ENCODE results near the gene COL27A1. TPM values are rescaled to one million over a fixed set of nuclear protein-coding genes. Genes with fewer than 3 reads are reported as not detected.

Gene COL27A1
- total RNA-seq, 6 experiments from 2014 or later, result 22.2 to 24.1 (median 23.4) TPM

GRCh38 chr9:114202396-114202795, 47.1 kb downstream of the COL27A1 start:
- H3K27ac Mint-ChIP-seq, result peak overlapping the region; percentile 61
- peaks cover 24% of the 10 kb centered on the region for H3K36me3 Mint-ChIP-seq (ENCODE audit: low read depth)
- H3K4me3 Mint-ChIP-seq, result no peak overlapping the region
- peaks cover 40% of the 10 kb centered on the region for H3K4me1 Mint-ChIP-seq (ENCODE audit: low read depth)
- H3K27me3 Mint-ChIP-seq (ENCODE audit: insufficient read depth), result peaks cover 5% of the 10 kb centered on the region
- no peak for TF ChIP-seq CTCF (IDR thresholded peaks at IDR 0.05)
- no peak for DNase-seq
- no peaks in the 10 kb centered on the region for H3K9me3 Mint-ChIP-seq

GRCh38 chr9:114202849-114203248, 47.5 kb downstream of the COL27A1 start:
- no peaks in the 10 kb centered on the region for H3K9me3 Mint-ChIP-seq
- peak overlapping the region; percentile 61 for H3K27ac Mint-ChIP-seq
- TF ChIP-seq CTCF (IDR thresholded peaks at IDR 0.05), result no peak
- peaks cover 9% of the 10 kb centered on the region for H3K27me3 Mint-ChIP-seq (ENCODE audit: insufficient read depth)
- peaks cover 20% of the 10 kb centered on the region for H3K36me3 Mint-ChIP-seq (ENCODE audit: low read depth)
- H3K4me3 Mint-ChIP-seq, result no peak overlapping the region
- no peak for DNase-seq
- peaks cover 44% of the 10 kb centered on the region for H3K4me1 Mint-ChIP-seq (ENCODE audit: low read depth)

GRCh38 chr9:114203410-114204140, 48.2 kb downstream of the COL27A1 start:
- peak; percentile 68 for DNase-seq
- peaks cover 15% of the 10 kb centered on the region for H3K36me3 Mint-ChIP-seq (ENCODE audit: low read depth)
- TF ChIP-seq CTCF (IDR thresholded peaks at IDR 0.05), result no peak
- H3K9me3 Mint-ChIP-seq, result no peaks in the 10 kb centered on the region
- H3K27me3 Mint-ChIP-seq (ENCODE audit: insufficient read depth), result peaks cover 9% of the 10 kb centered on the region
- peaks cover 45% of the 10 kb centered on the region for H3K4me1 Mint-ChIP-seq (ENCODE audit: low read depth)
- H3K4me3 Mint-ChIP-seq, result 0 out of 2 replicates have a peak overlapping the region, but pooled peaks have one; percentile 16
- H3K27ac Mint-ChIP-seq, result peak overlapping the region; percentile 61

GRCh38 chr9:114204265-114204664, 48.9 kb downstream of the COL27A1 start:
- Mint-ChIP-seq H3K36me3 (ENCODE audit: low read depth) (peaks cover 15% of the 10 kb centered on the region), H3K27ac (no peak overlapping the region), H3K9me3 (no peaks in the 10 kb centered on the region), H3K27me3 (ENCODE audit: insufficient read depth) (peaks cover 9% of the 10 kb centered on the region), H3K4me1 (ENCODE audit: low read depth) (peaks cover 45% of the 10 kb centered on the region), H3K4me3 (no peak overlapping the region)
- no peak for DNase-seq
- no peak for TF ChIP-seq CTCF (IDR thresholded peaks at IDR 0.05)

GRCh38 chr9:114205171-114206015, 50.1 kb downstream of the COL27A1 start:
- peaks cover 9% of the 10 kb centered on the region for H3K27me3 Mint-ChIP-seq (ENCODE audit: insufficient read depth)
- H3K4me1 Mint-ChIP-seq (ENCODE audit: low read depth), result peaks cover 45% of the 10 kb centered on the region
- DNase-seq, result no peak
- no peak overlapping the region for H3K4me3 Mint-ChIP-seq
- H3K36me3 Mint-ChIP-seq (ENCODE audit: low read depth), result peaks cover 19% of the 10 kb centered on the region
- H3K9me3 Mint-ChIP-seq, result no peaks in the 10 kb centered on the region
- no peak overlapping the region for H3K27ac Mint-ChIP-seq
- TF ChIP-seq CTCF (IDR thresholded peaks at IDR 0.05), result no peak

Measured in HFFc6 (cell line).